SK-N-SH (cell line): ENCODE measurements around the gene GLT8D1. TPM values are rescaled to one million over a fixed set of nuclear protein-coding genes. Genes with fewer than 3 reads are reported as not detected.
A peak's percentile ranks its signal among the peaks of the same experiment; 100 is the strongest.

Experiments
- CTCF ChIA-PET: fragments of 300-600, 350-600 bp; formaldehyde crosslinking; extraction: SDS; loops from one replicate; lab custom pipeline; 2021; lab: Yijun Ruan, JAX
- POLR2A ChIA-PET: fragments of 350-600 bp; sonication (Branson Sonifier 250); formaldehyde crosslinking; extraction: SDS; loops from one replicate; lab custom pipeline; 2020; ENCODE audit warnings: antibody characterized with exemption, inconsistent platforms; lab: Yijun Ruan, JAX
- DNase-seq: peaks from one replicate; pipeline ENCODE4 v3.0.0; 2012
- H2AFZ ChIP-seq: fragments of 200-600 bp; sonication (generic); 2 replicates; pipeline ENCODE4 v1.8.1; 2016; ENCODE audit warnings: antibody characterized with exemption, mild to moderate bottlenecking, low read depth
- H3F3A ChIP-seq: fragments of 200-600 bp; sonication (generic); replicated peaks from 2 replicates; pipeline ENCODE3; 2016; ENCODE audit warnings: antibody characterized with exemption, mild to moderate bottlenecking; ENCODE audit not compliant: insufficient read depth
- H3K27ac ChIP-seq, 2 experiments: fragments of 200-500 bp in 1 of 2; fragments of 200-600 bp in 1 of 2; sonication (Bioruptor generic) in 1 of 2; sonication (generic), shearing (Covaris generic) in 1 of 2; 2 replicates each; pipeline versions ENCODE4 v1.5.1 to v1.6.1; 2014 to 2016; ENCODE audit warnings: low read depth in 2 of 2, inconsistent platforms in 1 of 2, low read length in 1 of 2, mild to moderate bottlenecking in 1 of 2, mixed read lengths in 1 of 2
- H3K27me3 ChIP-seq: fragments of 200-600 bp; sonication (generic), shearing (Covaris generic); 2 replicates; pipeline ENCODE4 v1.6.1; 2016; ENCODE audit warnings: mixed run types; ENCODE audit not compliant: insufficient read depth
- H3K36me3 ChIP-seq, 2 experiments: fragments of 200-500 bp in 1 of 2; fragments of 200-600 bp in 1 of 2; sonication (Bioruptor generic) in 1 of 2; sonication (generic) in 1 of 2; replicated peaks in 1 of 2; 2 replicates each; pipeline versions ENCODE3 to v1.5.1; 2014 to 2016; ENCODE audit warnings: low read length in 1 of 2, mild to moderate bottlenecking in 1 of 2; ENCODE audit not compliant: insufficient read depth in 2 of 2, control insufficient read depth in 1 of 2
- H3K4me1 ChIP-seq, 2 experiments: fragments of 200-500 bp in 1 of 2; fragments of 200-600 bp in 1 of 2; sonication (Bioruptor generic) in 1 of 2; sonication (generic), shearing (Covaris generic) in 1 of 2; 2 replicates each; pipeline versions ENCODE4 v1.5.1 to v1.6.1; 2014 to 2016; ENCODE audit warnings: low read depth in 1 of 2, low read length in 1 of 2, mixed run types in 1 of 2; ENCODE audit not compliant: insufficient read depth in 2 of 2, control insufficient read depth in 1 of 2
- H3K4me2 ChIP-seq: fragments of 200-600 bp; sonication (generic), shearing (Covaris generic); 2 replicates; pipeline ENCODE4 v1.6.1; 2017; ENCODE audit warnings: mixed run types
- H3K4me3 ChIP-seq, 2 experiments: fragments of 200-500 bp in 1 of 2; fragments of 200-600 bp in 1 of 2; sonication (Bioruptor generic) in 1 of 2; sonication (generic), shearing (Covaris generic) in 1 of 2; 2 replicates each; pipeline versions ENCODE4 v1.5.1 to v1.8.1; 2014 to 2016; ENCODE audit warnings: low read depth in 2 of 2, inconsistent platforms in 1 of 2, low read length in 1 of 2, mild to moderate bottlenecking in 1 of 2, mixed read lengths in 1 of 2, moderate library complexity in 1 of 2
- H3K79me2 ChIP-seq: fragments of 200-600 bp; sonication (generic); 2 replicates; pipeline ENCODE4 v1.8.1; 2017; ENCODE audit warnings: mild to moderate bottlenecking; ENCODE audit not compliant: insufficient read depth
- H3K9ac ChIP-seq: fragments of 200-600 bp; sonication (generic); 2 replicates; pipeline ENCODE4 v1.6.1; 2017; ENCODE audit warnings: mixed run types
- H3K9me2 ChIP-seq: fragments of 200-600 bp; sonication (generic); 2 replicates; pipeline ENCODE4 v1.6.1; 2017; ENCODE audit warnings: mixed run types
- H3K9me3 ChIP-seq: fragments of 200-600 bp; sonication (generic); 2 replicates; pipeline ENCODE4 v1.6.1; 2017; ENCODE audit warnings: mixed run types, mild to moderate bottlenecking, moderate library complexity
- H4K20me1 ChIP-seq: fragments of 200-600 bp; sonication (generic); 2 replicates; pipeline ENCODE4 v1.6.1; 2017; ENCODE audit warnings: mild to moderate bottlenecking, mixed run types; ENCODE audit not compliant: insufficient read depth
- CHD2 ChIP-seq: fragments of 150-350 bp; IDR thresholded peaks from 2 replicates; pipeline ENCODE4 v1.6.1; 2018; ENCODE audit warnings: low read length; ENCODE audit not compliant: partially characterized antibody
- ELF1 ChIP-seq: IDR thresholded peaks from 2 replicates; pipeline ENCODE4 v1.4.0; 2012
- FOXJ3 ChIP-seq: sonication (generic); formaldehyde crosslinking; IDR thresholded peaks from 2 replicates; pipeline ENCODE4 v1.5.1; 2020; ENCODE audit warnings: mild to moderate bottlenecking, missing genetic modification reagents
- FOXM1 ChIP-seq: IDR thresholded peaks from 2 replicates; pipeline ENCODE4 v1.4.0; 2012; ENCODE audit warnings: low read depth, mild to moderate bottlenecking
- GABPA ChIP-seq: IDR thresholded peaks from 2 replicates; pipeline ENCODE4 v1.4.0; 2012; ENCODE audit warnings: low read depth, mild to moderate bottlenecking
- MEF2A ChIP-seq: IDR thresholded peaks from 2 replicates; pipeline ENCODE4 v1.4.0; 2012; ENCODE audit warnings: low read depth, borderline replicate concordance
- NFIC ChIP-seq: IDR thresholded peaks from 2 replicates; pipeline ENCODE4 v1.4.0; 2012; ENCODE audit warnings: borderline replicate concordance
- NRF1 ChIP-seq: IDR thresholded peaks from 2 replicates; pipeline ENCODE4 v1.6.1; 2012; ENCODE audit warnings: low read depth, mild to moderate bottlenecking, low read length
- PBX3 ChIP-seq: IDR thresholded peaks from 2 replicates; pipeline ENCODE4; 2012
- POLR2AphosphoS5 ChIP-seq: IDR thresholded peaks from 2 replicates; pipeline ENCODE4 v1.6.1; 2012; ENCODE audit warnings: low read depth, low read length
- RCOR1 ChIP-seq: fragments of 150-350 bp; IDR thresholded peaks from 2 replicates; pipeline ENCODE4 v1.6.1; 2017; ENCODE audit warnings: antibody characterized with exemption, low read length
- RFX5 ChIP-seq: IDR thresholded peaks from 2 replicates; pipeline ENCODE4 v1.6.1; 2012; ENCODE audit warnings: mild to moderate bottlenecking, improper control_type of control experiment, low read length
- RXRA ChIP-seq: IDR thresholded peaks from 2 replicates; pipeline ENCODE4 v1.4.0; 2012; ENCODE audit warnings: low read depth, mild to moderate bottlenecking, borderline replicate concordance
- SIN3A ChIP-seq: IDR thresholded peaks from 2 replicates; pipeline ENCODE4 v1.6.1; 2012; ENCODE audit warnings: low read depth, mild to moderate bottlenecking, low read length, moderate library complexity, borderline replicate concordance
- SMC3 ChIP-seq: IDR thresholded peaks from 2 replicates; pipeline ENCODE4 v1.6.1; 2012; ENCODE audit warnings: low read depth, low read length, improper control_type of control experiment
- TAF1 ChIP-seq: IDR thresholded peaks from 2 replicates; pipeline ENCODE4 v1.6.1; 2012; ENCODE audit warnings: low read depth, mild to moderate bottlenecking, low read length, moderate library complexity, borderline replicate concordance
- TCF12 ChIP-seq: IDR thresholded peaks from 2 replicates; pipeline ENCODE4 v1.4.0; 2012
- YY1 ChIP-seq: IDR thresholded peaks from 2 replicates; pipeline ENCODE4 v1.4.0; 2012; ENCODE audit warnings: low read depth, mild to moderate bottlenecking
- WGBS: methylation state at CpG from one replicate; pipeline ENCODE4 v1.1.6; 2017; ENCODE audit warnings: low lambda C conversion rate; 5-methylcytosine and 5-hydroxymethylcytosine counted together
- polyA plus RNA-seq, 3 experiments: library from polyadenylated mRNA; depleted of rRNA; stranded (reverse); fragments of >200 nt; gene quantifications; 2 replicates each; pipeline ENCODE4 v1.2.3, GENCODE V29; 2012
- TF ChIP-seq, protein P1 (sequence below): IDR thresholded peaks from 2 replicates; pipeline ENCODE4 v1.4.0; 2012; ENCODE audit warnings: low read depth, borderline replicate concordance
- TF ChIP-seq, protein P2 (sequence below): fragments of 150-350 bp; IDR thresholded peaks from 2 replicates; pipeline ENCODE4 v1.6.1; 2016; ENCODE audit warnings: mild to moderate bottlenecking, low read depth, low read length

GLT8D1 gene
- polyA plus RNA-seq, 1 of the 3 experiments (the other 2 are of a cell fraction) = 102 TPM

DNA sequence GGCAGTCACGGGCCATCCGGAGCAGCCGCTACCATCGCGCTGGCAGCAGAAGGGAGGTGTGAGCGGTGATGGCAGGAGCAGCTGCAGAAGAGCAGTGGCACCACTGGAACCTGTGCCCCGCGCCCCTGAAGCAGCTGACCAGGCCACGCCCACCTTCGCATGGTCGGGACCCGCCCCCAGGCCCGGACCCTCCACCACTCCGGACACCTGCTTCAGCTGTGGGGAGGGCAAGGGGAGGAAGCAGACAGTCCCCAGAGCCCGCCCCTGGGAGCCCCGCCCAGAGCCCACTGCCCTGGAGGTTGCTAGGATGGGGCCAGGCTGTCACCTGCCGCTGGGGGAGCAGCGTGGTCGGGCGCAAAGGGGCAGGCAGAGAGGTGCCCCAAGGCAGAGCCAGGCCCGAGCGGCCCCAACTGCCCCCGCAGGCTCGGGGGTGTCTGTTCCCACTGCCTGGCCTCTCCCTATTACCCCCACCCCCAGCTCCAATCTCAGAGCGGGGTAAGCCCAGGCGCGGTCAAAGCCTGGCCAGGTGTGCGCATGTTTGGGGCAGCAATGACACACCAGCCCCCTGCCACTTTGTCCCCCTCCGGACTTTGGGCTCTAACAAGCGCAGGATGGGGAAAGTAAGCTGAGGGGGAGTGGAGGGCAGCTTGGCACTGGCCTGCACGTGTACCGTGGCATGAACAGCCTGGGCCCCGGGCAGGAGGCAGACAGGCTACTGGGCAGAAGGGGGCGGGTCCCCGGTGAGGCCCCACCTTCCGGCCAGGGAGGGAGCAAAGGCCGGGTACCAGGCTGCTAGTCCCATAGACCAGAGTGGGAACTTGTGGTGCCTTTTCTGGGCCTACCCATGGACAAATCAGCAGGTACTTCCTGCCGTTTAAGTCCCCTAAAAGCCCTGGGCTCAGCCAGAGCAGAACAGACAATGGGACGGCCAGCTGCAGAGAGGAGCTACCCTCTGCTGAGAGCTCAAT, 9.0 kb upstream of the GLT8D1 start:
- no peaks in the 10 kb centered on the region for H4K20me1 ChIP-seq
- no peaks in the 10 kb centered on the region for H3K9me2 ChIP-seq
- peaks cover under 1% of the 10 kb centered on the region; the same call in 1 of the 2 replicates for H3K9me3 ChIP-seq
- CTCF ChIA-PET = interaction anchor here (1.0 to 2.0 kb wide), 2 partner anchors 8 to 13 kb away, joined by 3 to 5 read pairs; partner anchors contain the start of genes GLT8D1 and SPCS1
- 90% methylated on average over 22 of the region's 39 CpGs for WGBS
- H3K4me3 ChIP-seq = no peak overlapping the region
- H2AFZ ChIP-seq = no peak overlapping the region
- peak; percentile 27 for DNase-seq
- peaks cover 11 to 26% of the 10 kb centered on the region in 2 experiments for H3K36me3 ChIP-seq
- H3K27me3 ChIP-seq = no peaks in the 10 kb centered on the region
- H3K4me1 ChIP-seq = no peaks in the 10 kb centered on the region
- peaks cover 12% of the 10 kb centered on the region for H3F3A ChIP-seq
- POLR2A ChIA-PET = no interaction called here
- no peaks in the 10 kb centered on the region for H3K79me2 ChIP-seq
- H3K9ac ChIP-seq = no peak overlapping the region
- TF ChIP-seq, protein P1, sequence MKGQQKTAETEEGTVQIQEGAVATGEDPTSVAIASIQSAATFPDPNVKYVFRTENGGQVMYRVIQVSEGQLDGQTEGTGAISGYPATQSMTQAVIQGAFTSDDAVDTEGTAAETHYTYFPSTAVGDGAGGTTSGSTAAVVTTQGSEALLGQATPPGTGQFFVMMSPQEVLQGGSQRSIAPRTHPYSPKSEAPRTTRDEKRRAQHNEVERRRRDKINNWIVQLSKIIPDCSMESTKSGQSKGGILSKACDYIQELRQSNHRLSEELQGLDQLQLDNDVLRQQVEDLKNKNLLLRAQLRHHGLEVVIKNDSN = no peak
- TF ChIP-seq MEF2A (no peak), ELF1 (no peak), SMC3 (no peak), TCF12 (no peak), PBX3 (no peak), CHD2 (no peak), FOXM1 (no peak), GABPA (no peak), SIN3A (no peak), RXRA (no peak), RCOR1 (no peak)
- H3K4me2 ChIP-seq = no peak overlapping the region
- no peak overlapping the region for H3K27ac ChIP-seq

GRCh38 chr3:52712291-52713212, 7.0 kb upstream of the GLT8D1 start:
- H3K9me3 ChIP-seq = no peaks in the 10 kb centered on the region
- no peak for DNase-seq
- H2AFZ ChIP-seq = no peak overlapping the region
- peaks cover 5 to 6% of the 10 kb centered on the region in 2 experiments for H3K4me1 ChIP-seq
- H3F3A ChIP-seq = peaks cover 12% of the 10 kb centered on the region
- no peaks in the 10 kb centered on the region for H4K20me1 ChIP-seq
- H3K4me3 ChIP-seq = no peak overlapping the region
- no peak overlapping the region for H3K4me2 ChIP-seq
- CTCF ChIA-PET = no interaction called here
- H3K9ac ChIP-seq = no peak overlapping the region
- H3K79me2 ChIP-seq = peaks cover 13% of the 10 kb centered on the region
- no peaks in the 10 kb centered on the region for H3K9me2 ChIP-seq
- peaks cover 20 to 38% of the 10 kb centered on the region in 2 experiments for H3K36me3 ChIP-seq
- 95% methylated on average over 12 of the region's 17 CpGs for WGBS
- no peaks in the 10 kb centered on the region for H3K27me3 ChIP-seq
- TF ChIP-seq ELF1 (no peak), NFIC (no peak), SIN3A (no peak), FOXJ3 (no peak), TAF1 (no peak), RFX5 (no peak), FOXM1 (no peak), MEF2A (no peak), POLR2AphosphoS5 (no peak), PBX3 (no peak), GABPA (no peak), SMC3 (no peak), RXRA (no peak), NRF1 (no peak), TCF12 (no peak), YY1 (no peak)
- TF ChIP-seq, protein P2, sequence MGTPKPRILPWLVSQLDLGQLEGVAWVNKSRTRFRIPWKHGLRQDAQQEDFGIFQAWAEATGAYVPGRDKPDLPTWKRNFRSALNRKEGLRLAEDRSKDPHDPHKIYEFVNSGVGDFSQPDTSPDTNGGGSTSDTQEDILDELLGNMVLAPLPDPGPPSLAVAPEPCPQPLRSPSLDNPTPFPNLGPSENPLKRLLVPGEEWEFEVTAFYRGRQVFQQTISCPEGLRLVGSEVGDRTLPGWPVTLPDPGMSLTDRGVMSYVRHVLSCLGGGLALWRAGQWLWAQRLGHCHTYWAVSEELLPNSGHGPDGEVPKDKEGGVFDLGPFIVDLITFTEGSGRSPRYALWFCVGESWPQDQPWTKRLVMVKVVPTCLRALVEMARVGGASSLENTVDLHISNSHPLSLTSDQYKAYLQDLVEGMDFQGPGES = no peak
- H3K27ac ChIP-seq = no peak overlapping the region
- POLR2A ChIA-PET = no interaction called here
